Endothelial cell of coronary artery (primary cell): ENCODE results near the gene ECT2L. TPM values are rescaled to one million over a fixed set of nuclear protein-coding genes. Genes with fewer than 3 reads are reported as not detected.

Source experiments
- total RNA-seq: library from RNA; depleted of rRNA; stranded (reverse); fragments of >200 nt; gene quantifications from 2 replicates; pipeline ENCODE4 v1.2.3, GENCODE V29; 2014

The ECT2L gene
- total RNA-seq, result not detected in 2 replicates

GRCh38 chr6:138795809-138796603 is at the start of gene ECT2L:
ECT2L (plus strand) TSS chr6:138796087; CDS start chr6:138813275, 17,188 bp downstream.

GRCh38 chr6:138773177-138774091 is 22.5 kb upstream of the ECT2L start, which contains the start of gene CCDC28A:
CCDC28A (plus strand) TSS chr6:138773769; CDS start chr6:138776121, 2,352 bp downstream.

Other genes with a start within 250 kb of the ECT2L start
- 11.3 and 13.7 TPM in 2 replicates for gene CCDC28A, start 22.3 kb upstream of the ECT2L start, total RNA-seq
- 26.2 and 29.9 TPM in 2 replicates for gene REPS1, start 192.2 kb downstream of the ECT2L start, total RNA-seq
- gene ABRACL, start 232.7 kb downstream of the ECT2L start, total RNA-seq, result 58.9 and 98.2 TPM in 2 replicates